Peyer's patch (tissue), 4 donors: ENCODE results near the gene THSD1.

Experiments used
- CTCF ChIP-seq, 6 experiments: fragments of 450-650 bp in 4 of 6; fragments of 200-600 bp in 2 of 6; sonication (generic) in 1 of 6; IDR thresholded peaks; one replicate each; pipeline ENCODE4 v1.5.1; 2017 to 2019; ENCODE audit warnings: antibody characterized with exemption in 6 of 6, mild to moderate bottlenecking in 3 of 6, moderate library complexity in 1 of 6
- POLR2A ChIP-seq, 2 donors: fragments of 450-650 bp; IDR thresholded peaks; one replicate each; pipeline ENCODE4 v1.5.1; 2017; ENCODE audit warnings: antibody characterized with exemption in 2 of 2, mild to moderate bottlenecking in 2 of 2, moderate library complexity in 2 of 2

GRCh38 chr13:52344108-52344507, 61.9 kb downstream of the THSD1 start:
- TF ChIP-seq CTCF (IDR thresholded peaks at IDR 0.05) = no peak
- TF ChIP-seq POLR2A (IDR thresholded peaks at IDR 0.05) = no peak
